NCI-H2227 (cell line): ENCODE measurements around the gene SLC47A2.
"Not testable (repeated sequence)": the region's sequence is repeated elsewhere in the genome, so short reads cannot be mapped to it uniquely, and the experiment has no call there.

Experiments
- DNase-seq: peaks from one replicate; lab custom pipeline; 2025; ENCODE audit not compliant: unreplicated experiment; lab: John Stamatoyannopoulos, UW

Gene SLC47A2, protein sequence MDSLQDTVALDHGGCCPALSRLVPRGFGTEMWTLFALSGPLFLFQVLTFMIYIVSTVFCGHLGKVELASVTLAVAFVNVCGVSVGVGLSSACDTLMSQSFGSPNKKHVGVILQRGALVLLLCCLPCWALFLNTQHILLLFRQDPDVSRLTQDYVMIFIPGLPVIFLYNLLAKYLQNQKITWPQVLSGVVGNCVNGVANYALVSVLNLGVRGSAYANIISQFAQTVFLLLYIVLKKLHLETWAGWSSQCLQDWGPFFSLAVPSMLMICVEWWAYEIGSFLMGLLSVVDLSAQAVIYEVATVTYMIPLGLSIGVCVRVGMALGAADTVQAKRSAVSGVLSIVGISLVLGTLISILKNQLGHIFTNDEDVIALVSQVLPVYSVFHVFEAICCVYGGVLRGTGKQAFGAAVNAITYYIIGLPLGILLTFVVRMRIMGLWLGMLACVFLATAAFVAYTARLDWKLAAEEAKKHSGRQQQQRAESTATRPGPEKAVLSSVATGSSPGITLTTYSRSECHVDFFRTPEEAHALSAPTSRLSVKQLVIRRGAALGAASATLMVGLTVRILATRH

DNA sequence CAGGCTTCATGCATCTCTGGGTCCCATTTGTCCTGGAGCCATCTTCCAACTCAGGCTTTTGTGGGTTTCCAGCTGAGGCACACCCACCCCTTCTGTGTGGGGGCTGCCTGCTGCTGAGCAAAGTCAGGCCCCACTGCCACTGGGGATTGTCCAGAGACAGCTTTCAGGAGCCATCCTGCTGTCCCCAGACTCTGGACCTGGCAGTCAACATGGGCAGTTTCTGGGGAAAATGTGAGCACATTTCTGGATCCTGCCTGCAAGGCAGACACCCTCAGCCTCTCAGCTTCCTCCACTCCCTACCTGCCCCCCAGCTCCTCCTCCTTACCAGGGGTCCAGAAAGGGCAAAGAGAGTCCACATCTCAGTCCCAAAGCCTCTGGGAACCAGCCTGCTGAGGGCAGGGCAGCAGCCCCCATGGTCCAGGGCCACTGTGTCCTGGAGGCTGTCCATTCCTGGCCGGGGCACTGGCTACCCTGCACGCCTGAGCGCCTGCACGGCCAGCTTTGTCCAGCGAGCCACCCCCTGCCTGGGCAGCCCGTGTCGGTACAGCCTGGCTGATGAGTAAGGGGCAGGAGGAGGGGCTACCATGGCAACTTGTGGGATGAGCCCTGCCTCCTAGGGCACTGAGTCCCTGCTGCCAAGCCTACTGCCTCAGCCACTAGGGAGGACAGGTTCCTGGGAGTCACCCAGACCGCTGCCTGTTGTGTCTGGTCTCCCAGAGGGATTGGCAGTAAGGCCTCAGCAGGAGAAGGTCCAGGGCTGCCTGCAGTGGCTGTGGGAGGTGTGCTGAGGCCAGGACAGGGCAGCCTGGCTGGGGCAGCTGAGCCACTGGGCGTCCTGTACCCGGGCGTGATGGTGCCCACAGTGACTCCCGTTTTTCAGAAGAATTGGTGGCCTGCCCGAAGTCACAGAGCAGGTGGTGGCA lies at the start of gene SLC47A2:
Gene SLC47A2, minus strand, starts transcription at position 477 of the 923 bp plus-strand sequence. Its CDS starts 29 bp downstream, at position 448.
- DNase-seq: no peak

DNA sequence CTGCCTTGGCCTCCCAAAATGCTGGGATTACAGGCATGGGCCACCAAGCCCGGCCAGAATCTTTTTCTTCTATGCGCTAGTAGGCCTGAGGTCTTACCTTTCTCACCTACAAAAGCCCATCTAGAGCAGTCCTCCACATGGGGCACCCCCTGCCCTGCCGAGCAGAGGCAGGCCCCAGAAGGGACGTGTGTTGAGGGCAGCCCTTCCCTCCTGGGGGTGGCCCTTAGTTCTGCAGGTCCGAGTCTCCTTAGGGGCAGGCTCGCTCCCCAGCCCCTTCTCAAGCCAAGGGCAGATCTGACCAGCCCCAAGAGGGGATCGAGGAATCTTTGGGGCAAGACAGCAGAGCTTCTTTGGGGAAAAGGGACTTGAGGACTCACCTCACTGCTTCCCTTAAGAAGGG lies 49.6 kb upstream of the SLC47A2 start:
- DNase-seq: no peak

DNA sequence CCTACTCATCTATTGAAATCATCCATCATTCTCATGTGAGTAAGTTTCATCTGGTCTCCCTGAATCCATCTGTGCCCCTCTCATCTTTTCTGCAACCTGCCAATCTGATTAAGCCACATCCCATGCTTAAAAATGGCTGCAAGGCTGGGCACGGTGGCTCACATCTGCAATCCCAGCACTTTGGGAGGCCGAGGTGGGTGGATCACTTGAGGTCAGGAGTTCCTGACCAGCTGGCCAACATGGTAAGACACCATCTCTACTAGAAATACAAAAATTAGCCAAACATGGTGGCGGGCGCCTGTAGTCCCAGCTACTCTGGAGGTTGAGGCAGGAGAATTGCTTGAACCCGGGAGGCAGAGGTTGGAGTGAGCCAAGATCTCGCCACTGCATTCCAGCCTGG lies 47.6 kb upstream of the SLC47A2 start:
- not testable (repeated sequence) for DNase-seq

DNA sequence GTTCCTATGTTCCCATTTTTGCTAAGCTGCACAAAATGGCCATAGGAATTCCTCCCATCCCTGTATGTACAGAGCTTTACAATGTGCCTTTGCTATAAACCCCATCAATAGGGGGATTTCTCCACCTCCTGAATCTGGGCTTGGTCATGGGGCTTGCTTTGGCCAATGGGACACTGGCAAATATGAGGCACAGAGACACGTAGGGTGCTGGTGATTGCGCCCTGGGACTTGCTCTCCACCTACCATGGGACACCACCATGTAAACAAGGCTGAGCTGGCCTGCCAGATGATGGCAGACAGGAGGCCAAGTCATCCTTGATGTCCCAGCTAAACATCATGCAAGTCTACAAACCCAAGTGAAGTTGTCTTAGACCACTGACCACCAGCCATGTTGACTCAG lies 47.0 kb upstream of the SLC47A2 start:
- DNase-seq: no peak

DNA sequence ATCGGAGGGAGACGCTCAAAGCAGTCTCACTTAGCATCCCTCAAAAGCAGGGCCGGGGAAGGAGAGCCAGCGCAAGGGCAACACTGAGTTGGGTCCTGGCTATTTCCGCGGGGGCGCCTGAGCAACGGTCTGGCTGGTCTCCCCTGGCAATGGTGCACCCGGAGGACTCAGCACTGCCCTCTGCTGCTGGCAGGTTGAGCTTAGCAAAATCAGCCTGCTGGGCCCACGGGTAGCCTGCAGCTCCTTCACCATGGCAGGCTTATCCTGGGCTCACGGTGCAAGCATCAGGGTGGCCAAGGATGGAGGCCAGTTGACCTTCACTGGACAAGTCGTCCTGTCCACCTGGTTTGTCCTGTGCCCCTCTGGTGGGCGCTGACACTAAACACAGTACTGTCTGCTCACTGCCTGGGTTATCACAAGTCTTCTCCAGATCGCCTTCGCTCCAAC lies 46.2 kb upstream of the SLC47A2 start:
- peak; percentile 2 for DNase-seq

DNA sequence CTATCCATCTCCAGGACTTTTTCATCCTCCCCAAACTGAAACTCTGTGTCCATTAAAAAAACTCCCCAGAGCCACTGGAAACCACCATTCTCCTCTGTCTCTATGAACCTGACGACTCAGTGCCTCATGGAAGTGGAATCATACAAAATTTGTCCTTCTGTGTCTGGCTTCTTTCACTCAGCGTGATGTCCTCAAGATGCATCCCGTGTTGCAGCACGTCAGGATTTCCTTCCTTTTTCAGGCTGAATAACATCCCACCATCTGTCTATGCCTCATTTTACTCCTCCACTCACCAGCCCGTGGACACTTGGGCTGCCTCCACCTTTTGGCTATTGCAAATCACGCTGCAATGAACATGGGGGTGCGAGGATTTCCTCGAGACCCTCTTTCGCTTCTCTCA lies 44.4 kb upstream of the SLC47A2 start:
- no peak for DNase-seq

DNA sequence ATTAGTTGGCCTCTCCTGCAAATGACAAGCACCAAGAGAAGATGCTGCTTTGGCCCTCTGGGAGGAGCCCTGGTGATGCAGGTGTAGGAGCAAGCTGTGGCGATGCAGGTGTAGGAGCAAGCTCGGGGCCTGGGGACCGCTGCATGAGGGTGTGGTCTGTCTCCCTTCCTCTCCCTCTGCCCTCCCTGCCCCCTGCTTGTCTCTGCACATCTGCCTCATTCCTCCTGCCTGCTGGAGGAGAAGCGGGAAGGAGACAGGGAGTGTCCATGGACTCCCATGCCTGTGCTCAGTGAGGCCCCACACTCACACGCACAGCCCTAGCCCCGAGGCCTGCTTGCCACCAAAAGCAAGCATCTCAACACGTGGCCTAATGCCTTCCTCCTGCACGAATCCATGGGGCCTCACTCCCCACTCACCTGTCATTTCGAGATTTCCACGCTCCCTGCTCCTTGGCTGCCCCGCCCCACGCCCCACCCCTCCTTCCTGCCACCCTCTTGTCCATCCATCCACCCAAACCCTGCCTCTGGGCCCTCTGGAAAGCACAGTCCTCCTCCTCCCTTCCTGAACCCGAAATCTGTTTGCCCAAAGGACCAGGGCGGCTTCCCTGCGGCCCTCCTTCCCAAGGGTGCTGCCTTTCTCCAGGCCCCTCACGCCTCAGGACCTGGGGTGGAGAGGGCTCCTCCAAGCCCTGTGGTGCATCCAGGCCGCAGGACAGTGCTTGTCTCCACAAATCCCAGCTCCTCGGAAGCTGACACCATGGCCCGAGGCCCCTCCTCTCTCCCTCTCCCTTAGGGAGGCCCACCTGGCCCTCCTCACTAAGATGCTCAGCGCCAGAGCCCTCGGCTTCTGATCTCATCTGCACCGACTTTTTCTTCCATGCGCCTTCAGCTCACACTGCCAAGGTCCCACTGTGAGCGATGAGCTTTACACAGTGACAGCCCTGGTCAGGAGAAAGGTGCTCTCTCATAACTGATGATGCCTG lies 43.5 kb upstream of the SLC47A2 start:
- no peak for DNase-seq

DNA sequence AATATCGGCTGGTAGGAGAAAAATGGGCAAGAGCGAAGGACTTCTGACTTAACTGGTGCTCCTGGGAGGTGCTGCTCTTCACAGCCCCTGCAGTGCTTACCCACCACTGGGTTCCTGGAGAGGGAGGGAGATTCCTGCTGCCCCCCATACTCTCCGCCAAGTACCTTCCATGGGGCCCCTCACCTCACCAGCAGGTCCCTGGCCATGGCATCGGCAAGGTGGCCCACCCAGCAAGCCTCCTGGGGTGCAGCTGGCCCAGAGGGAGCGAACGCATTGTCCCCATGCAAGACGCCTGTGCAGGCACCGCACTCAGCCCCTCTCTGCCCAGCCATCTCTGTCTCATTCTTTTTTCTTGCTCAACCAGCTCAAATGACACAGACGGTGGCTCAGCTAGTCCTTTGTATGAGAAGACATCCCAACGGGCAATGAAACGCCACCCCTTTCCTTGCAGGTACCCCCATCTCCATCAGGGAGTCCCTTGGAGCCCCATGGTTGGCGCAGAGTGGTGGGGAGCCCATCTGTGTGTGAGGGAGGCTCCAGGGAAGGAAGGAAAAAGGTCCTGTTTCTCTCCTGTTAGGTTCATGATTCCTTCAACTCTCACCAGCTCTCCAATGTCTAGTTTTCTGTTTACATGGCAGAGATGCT lies 41.3 kb upstream of the SLC47A2 start:
- DNase-seq: no peak

DNA sequence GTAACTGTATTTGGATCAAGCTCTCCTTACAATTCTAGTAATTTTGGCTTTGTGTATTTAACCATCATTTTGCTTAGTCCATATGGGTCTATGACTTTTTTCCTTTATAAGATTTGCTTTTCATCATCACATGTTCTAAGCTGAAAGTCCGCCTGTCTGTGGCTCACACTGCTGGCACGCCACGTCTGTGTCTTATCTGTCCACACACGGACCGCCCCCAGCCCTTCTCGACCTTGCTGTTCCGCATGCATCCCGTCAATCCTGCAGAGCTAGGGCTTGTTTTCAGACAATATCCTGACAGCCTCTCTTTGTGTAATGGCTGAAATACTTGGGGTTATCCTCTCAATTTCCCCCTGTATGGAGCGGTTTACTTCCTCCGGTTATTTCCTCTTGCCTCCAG lies 40.2 kb upstream of the SLC47A2 start:
- no peak for DNase-seq

DNA sequence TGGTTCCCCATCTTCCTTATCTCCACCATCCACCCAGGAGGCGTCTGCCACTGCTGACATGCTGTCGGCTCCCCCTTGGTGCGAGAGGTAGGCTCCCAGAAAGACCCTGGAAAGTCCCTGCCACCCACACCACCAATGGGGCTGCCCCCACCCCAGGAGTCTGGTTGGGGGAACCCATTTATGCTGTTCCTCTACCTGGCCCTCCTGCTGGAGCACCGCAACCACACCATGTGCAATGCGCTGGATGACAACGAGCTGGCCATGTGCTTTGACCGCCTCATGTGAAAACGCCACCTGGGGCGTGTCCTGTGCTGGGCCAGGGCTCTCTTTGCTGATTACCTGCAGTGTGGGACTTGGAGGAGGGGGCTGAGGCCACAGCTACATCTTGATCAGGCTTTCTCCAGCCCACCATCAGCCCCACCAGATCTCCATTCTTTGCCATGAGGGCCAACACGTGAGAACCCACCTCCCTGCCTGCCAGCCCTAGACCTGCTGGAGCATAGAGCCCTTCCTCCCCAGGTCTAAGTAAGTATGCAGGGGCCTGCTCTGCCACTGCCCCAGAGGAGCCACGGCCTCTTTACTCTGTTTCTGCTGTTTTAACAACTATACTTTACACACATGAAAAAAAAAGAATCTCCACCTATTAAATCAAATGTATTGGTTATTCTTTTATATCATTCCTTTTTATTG lies 39.6 kb upstream of the SLC47A2 start:
- DNase-seq: no peak

DNA sequence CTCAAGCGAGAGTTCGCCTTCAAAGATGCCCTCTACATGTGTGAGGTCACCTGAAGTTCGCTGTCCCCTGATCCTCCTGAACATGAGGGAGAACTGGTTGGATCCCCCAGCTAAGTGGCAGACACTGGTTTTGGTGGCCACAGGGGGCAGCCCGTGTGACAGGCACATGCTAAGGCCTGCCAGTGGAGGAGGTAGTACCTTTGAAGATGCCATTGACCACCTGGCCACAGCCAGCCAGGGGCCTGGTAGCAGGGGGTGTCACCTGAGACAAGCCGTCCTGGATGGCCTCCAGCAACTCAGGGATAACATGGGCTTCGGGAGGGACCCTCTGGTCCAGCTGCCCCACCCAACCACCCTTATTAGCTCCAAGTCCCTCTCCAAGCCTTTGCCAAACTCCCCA lies 39.0 kb upstream of the SLC47A2 start:
- DNase-seq: no peak

DNA sequence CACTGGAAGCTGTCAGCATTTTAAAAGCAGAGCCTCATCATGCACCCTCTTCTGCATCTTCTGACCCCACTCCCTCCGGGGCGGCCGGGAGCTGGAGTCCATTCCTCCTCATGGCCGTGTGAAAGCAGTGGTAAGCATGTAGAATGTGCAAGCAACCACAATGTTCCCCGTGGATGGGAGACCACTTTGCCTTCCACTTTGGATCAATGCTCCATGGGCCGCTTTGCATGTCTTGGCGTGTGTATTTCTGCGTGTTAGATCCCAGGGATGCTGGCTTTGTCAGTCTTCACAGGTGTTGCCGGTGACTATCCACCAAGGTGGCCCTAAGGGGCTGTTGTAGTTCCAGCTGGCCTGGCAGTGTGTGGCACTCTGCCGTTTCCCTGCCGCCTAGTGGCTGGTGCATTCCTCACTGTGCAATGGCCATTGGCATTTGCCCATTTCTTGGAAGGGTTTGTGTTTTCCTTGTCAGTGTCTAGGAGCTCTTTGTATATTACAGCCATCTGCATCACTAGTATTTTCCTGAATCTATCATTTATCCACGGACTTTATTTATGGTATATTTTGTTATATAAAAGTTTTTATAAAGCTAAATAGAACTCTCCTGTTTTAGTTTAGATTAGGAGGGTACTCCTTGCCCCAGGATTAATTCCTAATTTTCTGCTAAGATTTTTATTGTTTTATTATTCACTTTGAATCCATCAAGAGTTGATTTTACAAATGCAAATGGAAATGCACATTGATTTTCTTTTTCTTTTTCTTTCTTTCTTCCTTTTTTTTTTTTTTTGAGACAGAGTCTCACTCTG lies 37.5 kb upstream of the SLC47A2 start:
- peak; percentile 10 for DNase-seq

DNA sequence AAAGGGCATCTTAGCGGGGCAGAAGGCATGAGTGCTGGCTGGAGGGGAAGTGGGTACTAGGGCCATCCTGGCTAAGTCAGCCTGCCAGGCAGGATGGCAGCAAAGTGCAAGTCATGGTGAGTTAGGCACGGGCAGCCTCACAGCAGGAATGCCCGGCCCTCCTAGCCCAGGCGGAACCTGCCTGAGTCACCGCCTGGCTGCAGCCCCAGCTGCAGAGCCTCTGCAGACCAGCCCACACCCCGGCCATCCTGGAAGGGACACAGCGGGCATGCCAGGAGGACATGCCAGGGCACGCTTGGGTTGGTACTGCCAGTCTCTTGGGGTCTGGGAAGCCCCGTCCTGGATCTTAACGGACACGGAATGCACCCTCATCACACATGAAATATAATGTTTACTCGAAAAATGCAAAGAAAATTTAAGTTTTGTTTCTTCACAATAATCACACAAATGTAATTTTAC lies 36.7 kb upstream of the SLC47A2 start:
- no peak for DNase-seq

DNA sequence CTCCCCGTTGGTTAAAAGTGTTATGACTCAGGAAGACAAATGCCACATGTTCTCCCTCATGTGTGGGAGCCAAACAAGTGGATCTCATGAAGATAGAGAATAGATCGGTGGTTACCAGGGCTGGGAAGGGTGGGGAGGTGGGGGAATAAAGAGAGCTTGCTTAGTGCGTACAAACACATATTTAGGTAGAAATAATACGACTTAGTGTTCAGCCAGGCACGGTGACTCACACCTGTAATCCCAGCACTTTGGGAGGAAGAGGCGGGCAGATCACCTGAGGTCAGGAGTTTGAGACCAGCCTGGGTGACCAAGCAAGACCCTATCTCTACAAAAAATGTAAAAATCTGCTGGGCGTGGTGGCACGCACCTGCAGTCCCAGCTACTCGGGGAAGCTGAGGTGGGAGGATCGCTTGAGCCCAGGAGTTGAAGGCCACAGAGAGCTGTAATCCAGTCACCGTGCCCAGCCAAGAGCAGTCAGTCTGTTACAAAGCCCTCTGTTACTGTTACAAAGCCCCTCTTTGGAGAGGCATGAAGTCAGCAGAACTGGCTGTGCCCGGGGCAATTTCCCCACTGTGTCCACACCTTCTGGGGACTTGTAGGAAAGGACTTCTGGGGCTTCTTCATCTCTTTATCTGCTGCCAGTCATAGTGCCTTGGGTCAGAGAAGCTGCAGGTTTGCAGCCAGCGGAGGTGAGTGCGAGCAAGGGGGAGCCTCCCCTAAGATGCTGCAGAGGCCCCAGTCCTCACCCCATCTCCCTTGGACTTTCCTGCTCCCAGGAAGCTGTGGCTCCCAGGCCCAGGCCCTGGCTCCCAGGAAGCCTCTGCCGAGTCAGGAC lies 36.0 kb upstream of the SLC47A2 start:
- no peak for DNase-seq

DNA sequence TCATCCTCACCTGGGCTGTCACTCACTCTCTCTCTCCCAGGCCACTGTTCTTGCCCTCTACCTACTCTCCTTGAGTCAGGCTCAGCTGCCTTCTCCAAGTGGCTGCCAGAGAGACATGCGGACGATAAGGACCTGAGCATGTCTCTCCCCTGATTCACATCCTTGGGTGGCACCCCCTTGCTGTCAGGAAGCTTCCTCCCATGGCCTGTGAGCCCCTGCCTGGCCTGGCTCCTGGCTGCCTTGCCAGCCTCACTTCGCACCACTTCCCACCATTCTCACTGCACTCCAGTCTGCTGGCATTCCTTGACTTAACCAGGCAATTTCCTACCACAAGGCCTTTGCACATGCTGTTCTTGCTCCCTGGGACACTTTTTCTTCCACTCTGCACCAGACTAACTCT lies 34.5 kb upstream of the SLC47A2 start:
- DNase-seq: no peak

DNA sequence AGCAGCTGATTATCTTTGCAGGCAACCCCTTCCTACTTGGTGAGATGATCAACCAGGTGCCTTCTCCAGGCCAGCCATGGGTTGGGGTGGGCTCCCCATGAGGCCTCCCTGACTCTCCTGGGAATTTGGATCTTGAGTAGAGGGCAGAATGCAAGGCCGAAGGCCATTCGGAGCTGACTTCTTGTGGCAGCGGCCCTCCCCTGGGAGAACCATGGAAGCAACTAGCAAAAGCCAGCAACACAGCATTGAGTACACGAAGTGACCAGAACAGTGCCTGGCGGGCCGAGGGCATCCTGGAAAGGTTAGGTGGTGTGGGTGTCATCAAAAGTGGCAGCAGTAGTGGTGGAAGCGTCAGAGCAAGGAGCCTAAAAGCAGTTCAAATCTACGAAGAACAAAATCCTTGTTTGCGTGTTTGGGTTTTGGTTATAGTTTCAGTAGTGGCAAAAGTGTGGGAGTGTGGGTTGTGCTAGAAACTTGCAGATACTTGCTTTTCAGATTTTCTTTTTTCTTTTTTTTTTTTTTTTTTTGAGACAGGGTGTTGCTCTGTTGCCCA lies 33.7 kb upstream of the SLC47A2 start:
- DNase-seq: no peak

DNA sequence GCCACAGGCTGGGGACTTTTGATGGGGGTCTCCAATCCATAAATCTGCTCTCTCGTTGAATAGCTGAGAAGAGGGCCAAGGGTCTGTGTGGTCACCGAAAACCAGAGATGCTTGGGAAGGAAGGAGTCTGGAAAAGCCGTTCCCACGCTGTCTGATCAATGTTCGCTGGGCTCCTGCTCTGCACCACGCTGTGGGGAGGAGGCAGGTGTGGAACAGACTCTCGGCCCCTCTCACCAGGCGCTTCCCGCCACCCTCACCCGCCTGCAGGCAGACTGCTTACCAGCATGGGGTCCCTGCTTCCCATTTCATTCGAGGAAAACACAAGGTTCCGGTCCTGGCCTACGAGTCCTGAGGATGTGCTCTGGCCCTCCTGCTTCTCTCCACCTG lies 32.4 kb upstream of the SLC47A2 start:
- no peak for DNase-seq
